H1 (cell line): ENCODE data around the gene PTPRD. TPM values are rescaled to one million over a fixed set of nuclear protein-coding genes. Genes with fewer than 3 reads are reported as not detected.

Experiments used
- CTCF ChIA-PET: fragments of 300-600 bp; sonication (Branson Sonifier 250); formaldehyde crosslinking; loops from one replicate; lab custom pipeline; 2021; ENCODE audit not compliant: partially characterized antibody; lab: Charles Lee
- POLR2A ChIA-PET: fragments of 300-600 bp; sonication (Branson Sonifier 250); formaldehyde crosslinking; loops from one replicate; lab custom pipeline; 2021; ENCODE audit warnings: inconsistent platforms; ENCODE audit not compliant: partially characterized antibody; lab: Charles Lee
- DNase-seq, 2 experiments: peaks; one replicate each; pipeline versions ENCODE4 v3.0.0 to v3.0.0-alpha.2; 2010 to 2022; ENCODE audit warnings: low spot score in 2 of 2, low read depth in 1 of 2, mixed read lengths in 1 of 2
- FAIRE-seq: peaks from 2 replicates; lab custom pipeline; 2011; peaks lifted over from hg19 to GRCh38; lab: Jason Lieb, UNC
- H2AFZ ChIP-seq: 2 replicates; pipeline ENCODE4 v1.8.1; 2012; ENCODE audit warnings: low read length, inconsistent platforms
- H2AK5ac ChIP-seq: 2 replicates; pipeline ENCODE4 v1.6.1; 2013; ENCODE audit warnings: low read depth, low read length
- H2BK120ac ChIP-seq: replicated peaks from 2 replicates; pipeline ENCODE3; 2013; ENCODE audit warnings: low read depth, low read length, inconsistent platforms
- H2BK12ac ChIP-seq: 2 replicates; pipeline ENCODE4 v1.6.1; 2013; ENCODE audit warnings: low read depth, low read length
- H2BK15ac ChIP-seq: 2 replicates; pipeline ENCODE4 v1.6.1; 2013; ENCODE audit warnings: low read length
- H2BK20ac ChIP-seq: 2 replicates; pipeline ENCODE4 v1.6.1; 2013; ENCODE audit warnings: low read length
- H2BK5ac ChIP-seq: 2 replicates; pipeline ENCODE4 v1.6.1; 2013; ENCODE audit warnings: low read depth, low read length
- H3K14ac ChIP-seq: 2 replicates; pipeline ENCODE4 v1.6.1; 2013; ENCODE audit warnings: inconsistent platforms; ENCODE audit not compliant: insufficient read length
- H3K18ac ChIP-seq: 2 replicates; pipeline ENCODE4 v1.6.1; 2013; ENCODE audit warnings: low read length; ENCODE audit errors: extremely low read depth
- H3K23ac ChIP-seq: 2 replicates; pipeline ENCODE4 v1.6.1; 2013; ENCODE audit warnings: inconsistent platforms; ENCODE audit not compliant: insufficient read length
- H3K23me2 ChIP-seq: 2 replicates; pipeline ENCODE4 v1.6.1; 2013; ENCODE audit warnings: low read depth, low read length
- H3K27ac ChIP-seq: 2 replicates; pipeline ENCODE4 v1.6.1; 2011; ENCODE audit warnings: low read depth, low read length, inconsistent platforms
- H3K27me3 ChIP-seq, 4 experiments: replicated peaks in 1 of 4; 1 replicate in 1 of 4; 2 replicates in 3 of 4; pipeline versions ENCODE4 v1.6.1 to v1.8.1; 2011 to 2013; ENCODE audit warnings: low read length in 3 of 4, mild to moderate bottlenecking in 3 of 4, inconsistent platforms in 2 of 4, mixed read lengths in 2 of 4, moderate library complexity in 1 of 4; ENCODE audit not compliant: control insufficient read depth in 3 of 4, insufficient read depth in 3 of 4; ENCODE audit errors: extremely low read depth in 1 of 4
- H3K36me3 ChIP-seq, 4 experiments: 2 replicates each; pipeline versions ENCODE4 v1.6.1 to v1.8.1; 2011 to 2013; ENCODE audit warnings: mild to moderate bottlenecking in 4 of 4, low read length in 3 of 4, moderate library complexity in 2 of 4, control low read depth in 1 of 4, inconsistent platforms in 1 of 4; ENCODE audit not compliant: insufficient read depth in 4 of 4, control insufficient read depth in 2 of 4
- H3K4ac ChIP-seq: replicated peaks from 2 replicates; pipeline ENCODE3; 2013; ENCODE audit warnings: low read length, low read depth, mixed read lengths, inconsistent platforms; ENCODE audit not compliant: insufficient read length
- H3K4me1 ChIP-seq, 4 experiments: replicated peaks in 1 of 4; 1 replicate in 1 of 4; 2 replicates in 3 of 4; pipeline versions ENCODE4 v1.6.1 to v1.8.1; 2011 to 2013; ENCODE audit warnings: low read length in 3 of 4, inconsistent platforms in 2 of 4, mixed read lengths in 1 of 4; ENCODE audit not compliant: insufficient read depth in 4 of 4, control insufficient read depth in 3 of 4
- H3K4me2 ChIP-seq, 2 experiments: 2 replicates each; pipeline versions ENCODE4 v1.6.1 to v1.8.1; 2011 to 2013; ENCODE audit warnings: low read depth in 2 of 2, low read length in 2 of 2, control low read depth in 1 of 2, inconsistent platforms in 1 of 2, mild to moderate bottlenecking in 1 of 2; ENCODE audit not compliant: insufficient read depth in 1 of 2
- H3K4me3 ChIP-seq, 4 experiments: fragments of 200-600, 300-600 bp in 1 of 4; sonication (generic), shearing (Covaris generic), sonication (Bioruptor Twin) in 1 of 4; 2 replicates each; pipeline versions ENCODE4 v1.5.1 to v1.8.1; 2011 to 2016; ENCODE audit warnings: low read length in 4 of 4, low read depth in 3 of 4, control low read depth in 2 of 4, inconsistent platforms in 2 of 4, mild to moderate bottlenecking in 2 of 4, mixed read lengths in 1 of 4, moderate library complexity in 1 of 4; ENCODE audit not compliant: insufficient read depth in 2 of 4; ENCODE audit errors: extremely low read depth in 1 of 4
- H3K56ac ChIP-seq: replicated peaks from 2 replicates; pipeline ENCODE3; 2013; ENCODE audit warnings: low read depth, mild to moderate bottlenecking, mixed read lengths, low read length, inconsistent platforms; ENCODE audit not compliant: insufficient read length
- H3K79me1 ChIP-seq: 2 replicates; pipeline ENCODE4 v1.6.1; 2013; ENCODE audit warnings: low read depth, low read length, control low read depth
- H3K79me2 ChIP-seq, 2 experiments: 2 replicates each; pipeline versions ENCODE4 v1.6.1 to v1.8.1; 2012 to 2013; ENCODE audit warnings: low read length in 2 of 2, mild to moderate bottlenecking in 2 of 2, inconsistent platforms in 1 of 2; ENCODE audit not compliant: insufficient read depth in 2 of 2, control insufficient read depth in 1 of 2
- H3K9ac ChIP-seq, 4 experiments: replicated peaks in 1 of 4; 1 replicate in 1 of 4; 2 replicates in 3 of 4; pipeline versions ENCODE4 v1.6.1 to v1.8.1; 2011 to 2013; ENCODE audit warnings: low read depth in 3 of 4, low read length in 3 of 4, control low read depth in 2 of 4, mild to moderate bottlenecking in 2 of 4, moderate library complexity in 2 of 4, inconsistent platforms in 1 of 4; ENCODE audit errors: extremely low read depth in 1 of 4
- H3K9me3 ChIP-seq, 2 experiments: 2 replicates each; pipeline versions ENCODE4 v1.6.1 to v1.8.1; 2012 to 2013; ENCODE audit warnings: mild to moderate bottlenecking in 2 of 2, moderate library complexity in 2 of 2, control low read depth in 1 of 2, inconsistent platforms in 1 of 2, low read depth in 1 of 2, low read length in 1 of 2, mixed read lengths in 1 of 2; ENCODE audit not compliant: insufficient read depth in 2 of 2
- H4K20me1 ChIP-seq, 2 experiments: replicated peaks in 1 of 2; 2 replicates each; pipeline versions ENCODE3 to v1.8.1; 2011 to 2013; ENCODE audit warnings: inconsistent platforms in 2 of 2, low read length in 2 of 2, mild to moderate bottlenecking in 1 of 2; ENCODE audit not compliant: insufficient read depth in 2 of 2, control insufficient read depth in 1 of 2
- H4K5ac ChIP-seq: 2 replicates; pipeline ENCODE4 v1.6.1; 2013; ENCODE audit warnings: low read length, low read depth, mixed read lengths, inconsistent platforms; ENCODE audit not compliant: insufficient read length
- H4K8ac ChIP-seq: 2 replicates; pipeline ENCODE4 v1.8.0; 2013; ENCODE audit warnings: mild to moderate bottlenecking, moderate library complexity, low read length, inconsistent platforms; ENCODE audit not compliant: insufficient read depth; ENCODE audit errors: extremely low read depth
- H4K91ac ChIP-seq: replicated peaks from 2 replicates; pipeline ENCODE3; 2013; ENCODE audit warnings: low read length, mixed read lengths, inconsistent platforms; ENCODE audit not compliant: insufficient read length
- ASH2L ChIP-seq: fragments of 200-600, 300-600 bp; sonication (generic); IDR thresholded peaks from one replicate; pipeline ENCODE4 v1.7.1; 2017; ENCODE audit warnings: low read length
- EGR1 ChIP-seq: IDR thresholded peaks from 2 replicates; pipeline ENCODE4 v1.6.1; 2011; ENCODE audit warnings: low read depth, low read length, borderline replicate concordance
- HDAC6 ChIP-seq: IDR thresholded peaks from one replicate; pipeline ENCODE4 v1.7.1; 2012; ENCODE audit warnings: low read depth, mild to moderate bottlenecking, inconsistent platforms, low read length, moderate library complexity
- MAFK ChIP-seq: IDR thresholded peaks from 2 replicates; pipeline ENCODE4 v1.6.1; 2012; ENCODE audit warnings: low read depth, mild to moderate bottlenecking, improper control_type of control experiment, low read length
- RNF2 ChIP-seq: fragments of 200-900, 300-1000 bp; sonication (generic); IDR thresholded peaks from 2 replicates; pipeline ENCODE4 v1.7.1; 2016; ENCODE audit warnings: borderline replicate concordance, low read depth, mild to moderate bottlenecking, antibody characterized with exemption, low read length; ENCODE audit not compliant: poor library complexity, severe bottlenecking; ENCODE audit errors: missing control alignments
- YY1 ChIP-seq: IDR thresholded peaks from 2 replicates; pipeline ENCODE4 v1.6.1; 2011; ENCODE audit warnings: low read depth, mild to moderate bottlenecking, low read length
- WGBS, 2 experiments: shearing (Covaris generic) in 1 of 2; methylation state at CpG; one replicate each; pipeline versions ENCODE4 v1.1.6 to v1.1.7; 2013 to 2015; ENCODE audit warnings: low lambda C conversion rate in 2 of 2, mixed read lengths in 2 of 2, inconsistent platforms in 1 of 2, low coverage in 1 of 2, missing lambda C conversion rate in 1 of 2; ENCODE audit not compliant: insufficient replicate concordance in 2 of 2, insufficient coverage in 1 of 2, insufficient read length in 1 of 2; ENCODE audit errors: extremely low coverage in 1 of 2, missing lambda C conversion rate in 1 of 2; 5-methylcytosine and 5-hydroxymethylcytosine counted together
- polyA plus RNA-seq, 7 experiments: library from polyadenylated mRNA; depleted of rRNA in 3 of 7; stranded (reverse) in 5 of 7; unstranded in 2 of 7; fragments of >200 nt in 5 of 7; fragments of 200-250 nt in 2 of 7; gene quantifications; 1 replicate in 5 of 7; 2 replicates in 1 of 7; 4 replicates in 1 of 7; pipeline versions ENCODE4 v1.2.1 to v1.2.3, GENCODE V29; 2011 to 2013; ENCODE audit warnings: missing spikeins in 2 of 7, mixed read lengths in 2 of 7
- total RNA-seq: library from RNA; stranded (reverse); fragmentation: NEBNext Ultra II Directional; extraction: Animal tissue kit (Norgen Biotek cat#: 25700); gene quantifications from 2 replicates; pipeline ENCODE4 v1.2.1, GENCODE V29; 2021

The PTPRD gene
- total and polyA plus RNA-seq, 2 of the 8 experiments (the other 6 are each of a cell fraction or from before 2014, with no cell fraction given) = 17.2 to 77.0 TPM

- H3K4me2 ChIP-seq = no peak overlapping the region
- H3K9me3 ChIP-seq = no peaks in the 10 kb centered on the region
- no peak for DNase-seq
- TF ChIP-seq EGR1 (no peak), MAFK (no peak), YY1 (no peak), ASH2L (no peak), HDAC6 (no peak), RNF2 (no peak)
- H3K23ac ChIP-seq = no peak overlapping the region
- H3K4ac ChIP-seq = no peak overlapping the region
- no peak overlapping the region for H2AK5ac ChIP-seq
- H3K79me2 ChIP-seq = no peaks in the 10 kb centered on the region
- no peak overlapping the region for H4K8ac ChIP-seq
- POLR2A ChIA-PET = no interaction called here
- no peak overlapping the region for H3K27ac ChIP-seq
- no peaks in the 10 kb centered on the region; a peak in 1 of 7 replicates for H3K4me1 ChIP-seq
- no peak overlapping the region for H4K5ac ChIP-seq
- no peak overlapping the region for H3K56ac ChIP-seq
- 0 out of 2 replicates have a peak overlapping the region, but pooled peaks have one; percentile 67 for H2AFZ ChIP-seq
- H3K27me3 ChIP-seq = no peaks in the 10 kb centered on the region
- H3K23me2 ChIP-seq = no peaks in the 10 kb centered on the region
- H2BK12ac ChIP-seq = no peak overlapping the region
- no peak overlapping the region for H3K4me3 ChIP-seq
- no peak overlapping the region for H2BK5ac ChIP-seq
- H3K79me1 ChIP-seq = no peaks in the 10 kb centered on the region
- H3K9ac ChIP-seq = no peak overlapping the region
- H3K18ac ChIP-seq = no peak overlapping the region
- H3K14ac ChIP-seq = no peak overlapping the region
- no peak overlapping the region for H2BK20ac ChIP-seq
- no peaks in the 10 kb centered on the region for H3K36me3 ChIP-seq
- WGBS, 2 experiments = 77% methylated on average over 1 of the region's 1 CpG; no CpG with 5 or more reads in 1 of the 2 experiments
- no peak overlapping the region for H2BK120ac ChIP-seq
- no peak overlapping the region for H2BK15ac ChIP-seq
- no peaks in the 10 kb centered on the region for H4K20me1 ChIP-seq
- CTCF ChIA-PET = interaction anchor here (0.7 kb wide), 1 partner anchor 186 kb away, joined by 3 read pairs; no protein-coding TSS in a partner anchor
- no peak overlapping the region for H4K91ac ChIP-seq
- FAIRE-seq = no peak
Observed at GRCh38 chr9:10238087-10238486, 374.7 kb downstream of the PTPRD start.
